ENCODE data around the gene STXBP2. TPM values are rescaled to one million over a fixed set of nuclear protein-coding genes. Genes with fewer than 3 reads are reported as not detected.

The STXBP2 gene
- total RNA-seq, 1 experiment from 2014 or later, result 102 TPM

DNA sequence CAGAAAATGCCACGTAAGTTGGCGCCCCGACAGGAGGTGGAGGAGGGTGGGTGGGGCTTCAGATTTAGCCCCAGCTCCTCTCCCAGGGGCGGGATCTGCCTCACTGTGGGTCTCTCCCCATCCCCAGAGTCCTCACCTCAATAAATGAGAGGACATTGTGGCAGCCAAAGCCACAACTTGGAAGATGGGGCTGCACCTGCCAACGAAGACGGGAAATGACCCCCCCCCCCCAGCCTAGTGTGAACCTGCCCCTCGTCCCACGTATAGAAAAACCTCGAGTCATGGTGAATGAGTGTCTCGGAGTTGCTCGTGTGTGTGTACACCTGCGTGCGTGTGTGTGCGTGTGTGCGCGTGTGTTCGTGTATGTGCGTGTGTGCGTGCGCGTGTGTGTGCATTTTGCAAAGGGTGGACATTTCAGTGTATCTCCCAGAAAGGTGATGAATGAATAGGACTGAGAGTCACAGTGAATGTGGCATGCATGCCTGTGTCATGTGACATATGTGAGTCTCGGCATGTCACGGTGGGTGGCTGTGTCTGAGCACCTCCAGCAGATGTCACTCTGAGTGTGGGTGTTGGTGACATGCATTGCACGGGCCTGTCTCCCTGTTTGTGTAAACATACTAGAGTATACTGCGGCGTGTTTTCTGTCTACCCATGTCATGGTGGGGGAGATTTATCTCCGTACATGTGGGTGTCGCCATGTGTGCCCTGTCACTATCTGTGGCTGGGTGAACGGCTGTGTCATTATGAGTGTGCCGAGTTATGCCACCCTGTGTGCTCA is 42.3 kb downstream of the STXBP2 start:
- ATAC-seq, result no peak
- TF ChIP-seq TCF7L2 (IDR thresholded peaks at IDR 0.05; ENCODE audit: low read depth, low read length) (no peak), SIN3A (IDR thresholded peaks at IDR 0.05; ENCODE audit: borderline replicate concordance, insufficient read depth, low read depth, low read length) (no peak), POLR2AphosphoS5 (IDR thresholded peaks at IDR 0.05; ENCODE audit: low read depth, low read length) (no peak)
- TF ChIP-seq, protein P1, sequence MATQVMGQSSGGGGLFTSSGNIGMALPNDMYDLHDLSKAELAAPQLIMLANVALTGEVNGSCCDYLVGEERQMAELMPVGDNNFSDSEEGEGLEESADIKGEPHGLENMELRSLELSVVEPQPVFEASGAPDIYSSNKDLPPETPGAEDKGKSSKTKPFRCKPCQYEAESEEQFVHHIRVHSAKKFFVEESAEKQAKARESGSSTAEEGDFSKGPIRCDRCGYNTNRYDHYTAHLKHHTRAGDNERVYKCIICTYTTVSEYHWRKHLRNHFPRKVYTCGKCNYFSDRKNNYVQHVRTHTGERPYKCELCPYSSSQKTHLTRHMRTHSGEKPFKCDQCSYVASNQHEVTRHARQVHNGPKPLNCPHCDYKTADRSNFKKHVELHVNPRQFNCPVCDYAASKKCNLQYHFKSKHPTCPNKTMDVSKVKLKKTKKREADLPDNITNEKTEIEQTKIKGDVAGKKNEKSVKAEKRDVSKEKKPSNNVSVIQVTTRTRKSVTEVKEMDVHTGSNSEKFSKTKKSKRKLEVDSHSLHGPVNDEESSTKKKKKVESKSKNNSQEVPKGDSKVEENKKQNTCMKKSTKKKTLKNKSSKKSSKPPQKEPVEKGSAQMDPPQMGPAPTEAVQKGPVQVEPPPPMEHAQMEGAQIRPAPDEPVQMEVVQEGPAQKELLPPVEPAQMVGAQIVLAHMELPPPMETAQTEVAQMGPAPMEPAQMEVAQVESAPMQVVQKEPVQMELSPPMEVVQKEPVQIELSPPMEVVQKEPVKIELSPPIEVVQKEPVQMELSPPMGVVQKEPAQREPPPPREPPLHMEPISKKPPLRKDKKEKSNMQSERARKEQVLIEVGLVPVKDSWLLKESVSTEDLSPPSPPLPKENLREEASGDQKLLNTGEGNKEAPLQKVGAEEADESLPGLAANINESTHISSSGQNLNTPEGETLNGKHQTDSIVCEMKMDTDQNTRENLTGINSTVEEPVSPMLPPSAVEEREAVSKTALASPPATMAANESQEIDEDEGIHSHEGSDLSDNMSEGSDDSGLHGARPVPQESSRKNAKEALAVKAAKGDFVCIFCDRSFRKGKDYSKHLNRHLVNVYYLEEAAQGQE (IDR thresholded peaks at IDR 0.05; ENCODE audit: insufficient read depth in 1 of 2, low read depth in 2 of 2, low read length in 1 of 2), result no peak
- TF ChIP-seq, protein P2, sequence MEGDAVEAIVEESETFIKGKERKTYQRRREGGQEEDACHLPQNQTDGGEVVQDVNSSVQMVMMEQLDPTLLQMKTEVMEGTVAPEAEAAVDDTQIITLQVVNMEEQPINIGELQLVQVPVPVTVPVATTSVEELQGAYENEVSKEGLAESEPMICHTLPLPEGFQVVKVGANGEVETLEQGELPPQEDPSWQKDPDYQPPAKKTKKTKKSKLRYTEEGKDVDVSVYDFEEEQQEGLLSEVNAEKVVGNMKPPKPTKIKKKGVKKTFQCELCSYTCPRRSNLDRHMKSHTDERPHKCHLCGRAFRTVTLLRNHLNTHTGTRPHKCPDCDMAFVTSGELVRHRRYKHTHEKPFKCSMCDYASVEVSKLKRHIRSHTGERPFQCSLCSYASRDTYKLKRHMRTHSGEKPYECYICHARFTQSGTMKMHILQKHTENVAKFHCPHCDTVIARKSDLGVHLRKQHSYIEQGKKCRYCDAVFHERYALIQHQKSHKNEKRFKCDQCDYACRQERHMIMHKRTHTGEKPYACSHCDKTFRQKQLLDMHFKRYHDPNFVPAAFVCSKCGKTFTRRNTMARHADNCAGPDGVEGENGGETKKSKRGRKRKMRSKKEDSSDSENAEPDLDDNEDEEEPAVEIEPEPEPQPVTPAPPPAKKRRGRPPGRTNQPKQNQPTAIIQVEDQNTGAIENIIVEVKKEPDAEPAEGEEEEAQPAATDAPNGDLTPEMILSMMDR (IDR thresholded peaks at IDR 0.05), result no peak; the same call in 1 of the 2 replicates
- no TSS peak for BruUV-seq (replicated peaks)
- Histone ChIP-seq H3K36me3 (ENCODE audit: control insufficient read depth, insufficient read depth, low read length) (no peaks in the 10 kb centered on the region; the same call in 1 of the 2 replicates), H3K4me1 (ENCODE audit: control insufficient read depth, insufficient read depth, low read length) (no peaks in the 10 kb centered on the region; the same call in 1 of the 2 replicates), H3K4me3 (ENCODE audit: low read depth in 2 of 2, low read length in 2 of 2) (no peak overlapping the region), H3K9me3 (ENCODE audit: control insufficient read depth, insufficient read depth, low read depth, low read length) (no peaks in the 10 kb centered on the region), H3K27ac (ENCODE audit: low read length) (no peak overlapping the region), H3K27me3 (ENCODE audit: control insufficient read depth, insufficient read depth, low read length) (no peaks in the 10 kb centered on the region)
- ChIA-PET POLR2A (no interaction called here), CTCF (no interaction called here)
- intact Hi-C loops (cut with micrococcal nuclease; ENCODE audit: unreplicated experiment), result no loop called here
- in situ Hi-C loops (cut with HindIII; ENCODE audit: low pct_unique_long_range_greater_than_20kb, low sequenced_read_pairs), result no loop called here
- DNase-seq (ENCODE audit: low read depth, low spot score), result no peak

DNA sequence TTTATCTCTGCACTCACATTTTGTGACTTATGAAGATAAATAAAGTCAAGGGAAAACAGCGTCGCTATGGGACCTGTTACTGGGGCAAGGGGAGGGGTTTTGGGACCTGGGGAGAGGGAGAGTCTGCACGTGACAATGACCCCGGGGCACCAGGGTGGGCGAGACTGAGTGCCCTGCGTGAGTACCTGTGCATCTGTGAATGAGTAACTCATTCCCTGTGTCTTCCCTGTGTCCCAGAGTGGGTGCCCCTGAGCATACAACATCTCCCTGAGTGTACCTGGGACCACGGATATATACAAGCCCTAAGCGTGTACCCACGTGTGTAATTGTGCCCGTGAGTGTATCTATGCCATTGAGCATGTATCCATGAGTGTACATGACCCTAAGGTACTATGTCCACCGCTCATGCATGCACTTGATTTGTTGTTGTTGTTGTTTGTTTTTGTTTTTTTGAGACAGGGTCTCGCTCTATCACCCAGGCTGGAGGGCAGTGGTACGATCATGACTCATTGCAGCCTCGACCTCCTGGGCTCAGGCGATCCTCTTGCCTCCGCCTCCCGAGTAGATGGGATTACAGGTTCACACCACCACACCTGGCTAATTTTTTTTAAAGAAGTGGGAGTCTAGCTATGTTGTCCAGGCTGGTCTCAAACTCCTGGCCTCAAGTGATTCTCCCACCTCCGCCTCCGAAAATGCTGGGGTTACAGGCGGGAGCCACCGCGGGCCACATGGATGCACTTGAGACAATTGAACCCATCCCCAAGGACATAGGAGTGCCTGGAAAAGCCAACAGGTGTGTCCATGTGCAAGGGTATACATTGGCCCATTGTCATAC is 43.1 kb downstream of the STXBP2 start:
- Histone ChIP-seq H3K9me3 (ENCODE audit: control insufficient read depth, insufficient read depth, low read depth, low read length) (no peaks in the 10 kb centered on the region), H3K27me3 (ENCODE audit: control insufficient read depth, insufficient read depth, low read length) (no peaks in the 10 kb centered on the region), H3K27ac (ENCODE audit: low read length) (no peak overlapping the region), H3K4me3 (ENCODE audit: low read depth in 2 of 2, low read length in 2 of 2) (peak overlapping the region; percentile 46 to 85), H3K36me3 (ENCODE audit: control insufficient read depth, insufficient read depth, low read length) (no peaks in the 10 kb centered on the region; the same call in 1 of the 2 replicates), H3K4me1 (ENCODE audit: control insufficient read depth, insufficient read depth, low read length) (no peaks in the 10 kb centered on the region; the same call in 1 of the 2 replicates)
- ATAC-seq (peak; percentile 59), DNase-seq (ENCODE audit: low read depth, low spot score) (no peak)
- no TSS peak for BruUV-seq (replicated peaks)
- POLR2A ChIA-PET, result no interaction called here
- 0 out of 2 replicates have a peak, but pooled peaks have one; percentile 24 for TF ChIP-seq TCF7L2 (IDR thresholded peaks at IDR 0.05; ENCODE audit: low read depth, low read length)
- no peak for TF ChIP-seq SIN3A (IDR thresholded peaks at IDR 0.05; ENCODE audit: borderline replicate concordance, insufficient read depth, low read depth, low read length)
- intact Hi-C loops (cut with micrococcal nuclease; ENCODE audit: unreplicated experiment), result loop anchor here (5.0 kb wide), 1 partner anchor 113 kb away; no protein-coding TSS in a partner anchor
- in situ Hi-C loops (cut with HindIII; ENCODE audit: low pct_unique_long_range_greater_than_20kb, low sequenced_read_pairs), result no loop called here
- CTCF ChIA-PET, result interaction anchor here (0.8 to 0.9 kb wide), 2 partner anchors 11 to 112 kb away, joined by 3 to 12 read pairs; partner anchors contain the start of gene RETN
